ENCODE results near the gene ZBTB40. TPM values are rescaled to one million over a fixed set of nuclear protein-coding genes. Genes with fewer than 3 reads are reported as not detected.

ZBTB40 gene
- total and polyA plus RNA-seq, 4 donors, result 2.1 to 11.2 (median 4.6) TPM

DNA sequence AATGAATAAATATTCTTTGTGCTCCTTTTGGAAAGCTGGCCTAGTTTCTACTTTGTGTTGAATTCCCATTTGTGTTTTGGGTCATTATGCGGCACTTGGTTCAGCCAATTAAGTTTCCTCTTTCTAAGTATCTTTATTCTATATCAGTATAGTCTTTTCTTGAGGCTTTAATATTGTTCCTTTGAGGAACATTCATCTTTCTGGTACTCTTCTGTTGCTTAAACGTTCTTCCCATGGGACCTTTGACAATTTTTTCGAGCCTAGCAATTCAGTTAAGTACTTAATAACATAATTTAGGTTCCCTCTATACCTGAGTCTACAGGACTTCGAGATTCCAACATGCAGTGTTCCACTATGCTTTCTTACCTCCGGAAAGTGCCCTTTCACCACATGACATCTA, 24.9 kb downstream of the ZBTB40 start (continued):
- TF ChIP-seq, protein P1, sequence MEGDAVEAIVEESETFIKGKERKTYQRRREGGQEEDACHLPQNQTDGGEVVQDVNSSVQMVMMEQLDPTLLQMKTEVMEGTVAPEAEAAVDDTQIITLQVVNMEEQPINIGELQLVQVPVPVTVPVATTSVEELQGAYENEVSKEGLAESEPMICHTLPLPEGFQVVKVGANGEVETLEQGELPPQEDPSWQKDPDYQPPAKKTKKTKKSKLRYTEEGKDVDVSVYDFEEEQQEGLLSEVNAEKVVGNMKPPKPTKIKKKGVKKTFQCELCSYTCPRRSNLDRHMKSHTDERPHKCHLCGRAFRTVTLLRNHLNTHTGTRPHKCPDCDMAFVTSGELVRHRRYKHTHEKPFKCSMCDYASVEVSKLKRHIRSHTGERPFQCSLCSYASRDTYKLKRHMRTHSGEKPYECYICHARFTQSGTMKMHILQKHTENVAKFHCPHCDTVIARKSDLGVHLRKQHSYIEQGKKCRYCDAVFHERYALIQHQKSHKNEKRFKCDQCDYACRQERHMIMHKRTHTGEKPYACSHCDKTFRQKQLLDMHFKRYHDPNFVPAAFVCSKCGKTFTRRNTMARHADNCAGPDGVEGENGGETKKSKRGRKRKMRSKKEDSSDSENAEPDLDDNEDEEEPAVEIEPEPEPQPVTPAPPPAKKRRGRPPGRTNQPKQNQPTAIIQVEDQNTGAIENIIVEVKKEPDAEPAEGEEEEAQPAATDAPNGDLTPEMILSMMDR (IDR thresholded peaks at IDR 0.05; ENCODE audit: low read depth, low read length, missing input control), result no peak
- TF ChIP-seq, protein P2, sequence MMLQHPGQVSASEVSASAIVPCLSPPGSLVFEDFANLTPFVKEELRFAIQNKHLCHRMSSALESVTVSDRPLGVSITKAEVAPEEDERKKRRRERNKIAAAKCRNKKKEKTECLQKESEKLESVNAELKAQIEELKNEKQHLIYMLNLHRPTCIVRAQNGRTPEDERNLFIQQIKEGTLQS (IDR thresholded peaks at IDR 0.05), result no peak
- TF ChIP-seq SP1 (IDR thresholded peaks at IDR 0.05) (no peak), RAD21 (IDR thresholded peaks at IDR 0.05) (no peak)

DNA sequence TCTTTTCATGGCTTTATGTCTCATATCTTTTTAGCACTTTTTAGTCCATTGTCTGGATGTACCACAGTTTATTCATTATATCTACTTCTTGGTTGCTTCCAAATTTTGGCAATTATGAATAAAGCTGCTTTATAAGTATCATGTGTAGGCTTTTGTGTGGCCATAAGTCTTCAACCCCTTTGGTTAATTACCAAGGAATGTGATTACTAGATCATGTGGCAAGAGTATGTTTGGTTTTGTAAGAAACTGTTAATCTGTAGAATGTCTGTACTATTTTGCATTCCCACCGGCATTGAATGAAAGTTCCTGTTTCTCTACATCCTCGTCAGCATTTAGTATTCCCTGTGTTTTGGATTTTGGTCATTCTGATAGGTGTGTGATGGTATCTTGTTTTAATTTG, 31.5 kb downstream of the ZBTB40 start:
- Histone ChIP-seq H3K36me3 (ENCODE audit: control insufficient read depth in 4 of 4, insufficient read depth in 3 of 4, low read depth in 1 of 4, low read length in 3 of 4) (no peaks in the 10 kb centered on the region), H3K27ac (ENCODE audit: low read depth in 1 of 2, low read length in 2 of 2) (no peak overlapping the region), H3K4me3 (ENCODE audit: low read depth in 1 of 3, low read length in 3 of 3) (no peak overlapping the region), H3K4me1 (ENCODE audit: control insufficient read depth in 4 of 4, insufficient read depth in 4 of 4, low read length in 3 of 4) (peaks cover 7 to 13% (median 10%) of the 10 kb centered on the region in 4 donors), H3K9me3 (ENCODE audit: control insufficient read depth in 4 of 4, low read length in 3 of 4) (peaks cover 0 to 3% (median 0%) of the 10 kb centered on the region in 4 donors), H3K27me3 (ENCODE audit: control insufficient read depth in 4 of 4, insufficient read depth in 4 of 4, low read length in 3 of 4) (no peaks in the 10 kb centered on the region), H3K9ac (ENCODE audit: low read depth in 1 of 2, low read length in 2 of 2) (no peak overlapping the region)
- 95% methylated on average over 2 of the region's 2 CpGs for WGBS
- TF ChIP-seq, protein P3, sequence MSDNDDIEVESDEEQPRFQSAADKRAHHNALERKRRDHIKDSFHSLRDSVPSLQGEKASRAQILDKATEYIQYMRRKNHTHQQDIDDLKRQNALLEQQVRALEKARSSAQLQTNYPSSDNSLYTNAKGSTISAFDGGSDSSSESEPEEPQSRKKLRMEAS (IDR thresholded peaks at IDR 0.05), result no peak
- TF ChIP-seq GABPA (IDR thresholded peaks at IDR 0.05 in 1 of 2, conservative IDR thresholded peaks at IDR 0.05 in 1 of 2) (no peak), HNF4A (conservative IDR thresholded peaks at IDR 0.05) (no peak), JUND (IDR thresholded peaks at IDR 0.05) (no peak), NR2F2 (IDR thresholded peaks at IDR 0.05) (no peak), RAD21 (IDR thresholded peaks at IDR 0.05) (no peak), HNF4G (IDR thresholded peaks at IDR 0.05) (no peak), TAF1 (conservative IDR thresholded peaks at IDR 0.05) (no peak), SP1 (IDR thresholded peaks at IDR 0.05) (no peak)
- TF ChIP-seq, protein P2 (IDR thresholded peaks at IDR 0.05), result no peak
- TF ChIP-seq, protein P1 (IDR thresholded peaks at IDR 0.05; ENCODE audit: low read depth, low read length, missing input control), result no peak
- no peak for DNase-seq (ENCODE audit: low spot score)

DNA sequence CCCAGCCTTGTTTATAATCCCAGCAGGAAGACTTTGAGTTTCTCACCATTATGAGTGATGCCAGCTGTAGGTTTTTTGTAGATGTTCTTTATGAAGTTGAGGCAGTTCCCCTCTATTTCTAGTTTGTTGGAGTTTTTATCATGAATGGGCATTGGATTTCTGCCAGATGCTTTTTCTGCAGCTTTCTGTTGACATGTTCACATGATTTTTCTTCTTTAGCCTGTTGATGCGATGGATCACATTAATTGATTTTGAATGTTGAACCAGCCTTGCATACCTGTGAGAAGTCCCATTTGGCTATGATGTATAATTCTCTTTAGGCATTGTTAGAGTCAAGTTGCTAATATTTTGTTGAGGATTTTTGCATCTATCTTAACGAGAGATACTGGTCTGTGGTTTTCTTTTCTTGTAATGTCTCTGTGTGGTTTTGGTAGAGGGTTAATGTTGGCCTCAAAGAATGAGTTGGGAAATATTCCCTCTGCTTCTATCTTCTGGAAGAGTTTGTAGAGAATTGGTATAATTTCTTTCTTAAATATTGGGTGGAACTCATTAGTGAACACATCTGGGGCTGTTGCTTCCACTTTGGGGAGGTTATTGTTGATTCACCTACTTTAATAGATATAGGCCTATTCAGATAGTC, 33.2 kb downstream of the ZBTB40 start:
- H3K9me3 ChIP-seq (ENCODE audit: control insufficient read depth in 4 of 4, low read length in 3 of 4), result peaks cover 0 to 3% (median 0%) of the 10 kb centered on the region in 4 donors
- no peak overlapping the region for H3K27ac ChIP-seq (ENCODE audit: low read depth in 1 of 2, low read length in 2 of 2)
- H3K4me3 ChIP-seq (ENCODE audit: low read depth in 1 of 3, low read length in 3 of 3), result no peak overlapping the region
- H3K36me3 ChIP-seq (ENCODE audit: control insufficient read depth in 4 of 4, insufficient read depth in 3 of 4, low read depth in 1 of 4, low read length in 3 of 4), result peaks cover 0 to under 1% (median 0%) of the 10 kb centered on the region in 4 donors
- H3K27me3 ChIP-seq (ENCODE audit: control insufficient read depth in 4 of 4, insufficient read depth in 4 of 4, low read length in 3 of 4), result no peaks in the 10 kb centered on the region
- H3K9ac ChIP-seq (ENCODE audit: low read depth in 1 of 2, low read length in 2 of 2), result no peak overlapping the region
- H3K4me1 ChIP-seq (ENCODE audit: control insufficient read depth in 4 of 4, insufficient read depth in 4 of 4, low read length in 3 of 4), result peaks cover 7 to 13% (median 10%) of the 10 kb centered on the region in 4 donors
- WGBS, result 88% methylated on average over 2 of the region's 2 CpGs
- no peak for DNase-seq (ENCODE audit: low spot score)
- TF ChIP-seq SP1 (IDR thresholded peaks at IDR 0.05) (no peak), JUND (IDR thresholded peaks at IDR 0.05) (no peak), FOXA1 (IDR thresholded peaks at IDR 0.05) (no peak), GABPA (IDR thresholded peaks at IDR 0.05 in 1 of 2, conservative IDR thresholded peaks at IDR 0.05 in 1 of 2) (no peak), RAD21 (IDR thresholded peaks at IDR 0.05) (no peak), FOXA2 (IDR thresholded peaks at IDR 0.05) (no peak)
- TF ChIP-seq, protein P4, sequence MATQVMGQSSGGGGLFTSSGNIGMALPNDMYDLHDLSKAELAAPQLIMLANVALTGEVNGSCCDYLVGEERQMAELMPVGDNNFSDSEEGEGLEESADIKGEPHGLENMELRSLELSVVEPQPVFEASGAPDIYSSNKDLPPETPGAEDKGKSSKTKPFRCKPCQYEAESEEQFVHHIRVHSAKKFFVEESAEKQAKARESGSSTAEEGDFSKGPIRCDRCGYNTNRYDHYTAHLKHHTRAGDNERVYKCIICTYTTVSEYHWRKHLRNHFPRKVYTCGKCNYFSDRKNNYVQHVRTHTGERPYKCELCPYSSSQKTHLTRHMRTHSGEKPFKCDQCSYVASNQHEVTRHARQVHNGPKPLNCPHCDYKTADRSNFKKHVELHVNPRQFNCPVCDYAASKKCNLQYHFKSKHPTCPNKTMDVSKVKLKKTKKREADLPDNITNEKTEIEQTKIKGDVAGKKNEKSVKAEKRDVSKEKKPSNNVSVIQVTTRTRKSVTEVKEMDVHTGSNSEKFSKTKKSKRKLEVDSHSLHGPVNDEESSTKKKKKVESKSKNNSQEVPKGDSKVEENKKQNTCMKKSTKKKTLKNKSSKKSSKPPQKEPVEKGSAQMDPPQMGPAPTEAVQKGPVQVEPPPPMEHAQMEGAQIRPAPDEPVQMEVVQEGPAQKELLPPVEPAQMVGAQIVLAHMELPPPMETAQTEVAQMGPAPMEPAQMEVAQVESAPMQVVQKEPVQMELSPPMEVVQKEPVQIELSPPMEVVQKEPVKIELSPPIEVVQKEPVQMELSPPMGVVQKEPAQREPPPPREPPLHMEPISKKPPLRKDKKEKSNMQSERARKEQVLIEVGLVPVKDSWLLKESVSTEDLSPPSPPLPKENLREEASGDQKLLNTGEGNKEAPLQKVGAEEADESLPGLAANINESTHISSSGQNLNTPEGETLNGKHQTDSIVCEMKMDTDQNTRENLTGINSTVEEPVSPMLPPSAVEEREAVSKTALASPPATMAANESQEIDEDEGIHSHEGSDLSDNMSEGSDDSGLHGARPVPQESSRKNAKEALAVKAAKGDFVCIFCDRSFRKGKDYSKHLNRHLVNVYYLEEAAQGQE (IDR thresholded peaks at IDR 0.05), result no peak
- TF ChIP-seq, protein P1 (IDR thresholded peaks at IDR 0.05; ENCODE audit: low read depth, low read length, missing input control), result no peak
- TF ChIP-seq, protein P5, sequence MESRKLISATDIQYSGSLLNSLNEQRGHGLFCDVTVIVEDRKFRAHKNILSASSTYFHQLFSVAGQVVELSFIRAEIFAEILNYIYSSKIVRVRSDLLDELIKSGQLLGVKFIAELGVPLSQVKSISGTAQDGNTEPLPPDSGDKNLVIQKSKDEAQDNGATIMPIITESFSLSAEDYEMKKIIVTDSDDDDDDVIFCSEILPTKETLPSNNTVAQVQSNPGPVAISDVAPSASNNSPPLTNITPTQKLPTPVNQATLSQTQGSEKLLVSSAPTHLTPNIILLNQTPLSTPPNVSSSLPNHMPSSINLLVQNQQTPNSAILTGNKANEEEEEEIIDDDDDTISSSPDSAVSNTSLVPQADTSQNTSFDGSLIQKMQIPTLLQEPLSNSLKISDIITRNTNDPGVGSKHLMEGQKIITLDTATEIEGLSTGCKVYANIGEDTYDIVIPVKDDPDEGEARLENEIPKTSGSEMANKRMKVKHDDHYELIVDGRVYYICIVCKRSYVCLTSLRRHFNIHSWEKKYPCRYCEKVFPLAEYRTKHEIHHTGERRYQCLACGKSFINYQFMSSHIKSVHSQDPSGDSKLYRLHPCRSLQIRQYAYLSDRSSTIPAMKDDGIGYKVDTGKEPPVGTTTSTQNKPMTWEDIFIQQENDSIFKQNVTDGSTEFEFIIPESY (IDR thresholded peaks at IDR 0.05), result no peak
